ENCODE data around the gene PIGQ.
"Not testable (repeated sequence)": the region's sequence is repeated elsewhere in the genome, so short reads cannot be mapped to it uniquely, and the experiment has no call there.

Gene PIGQ

GRCh38 chr16:586047-586644, 16.4 kb downstream of the PIGQ start:
- DNase-seq (ENCODE audit: low read depth in 3 of 3) = no peak

- no peak for DNase-seq (ENCODE audit: low read depth in 3 of 3)
Observed at GRCh38 chr16:586645-587590, 17.1 kb downstream of the PIGQ start.

DNA sequence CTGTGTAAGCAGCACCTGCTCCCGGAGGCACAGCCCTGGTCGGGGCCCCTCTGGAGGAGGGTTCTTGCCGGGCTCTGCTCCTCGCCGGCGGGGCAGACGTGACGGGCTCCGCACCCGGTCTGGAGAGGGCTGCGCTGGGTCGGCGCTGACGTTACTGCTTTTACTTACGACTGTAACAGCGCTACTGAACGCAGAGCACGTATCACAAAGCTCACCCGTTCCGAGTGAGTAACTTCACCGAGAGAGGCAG, 18.8 kb downstream of the PIGQ start:
- DNase-seq (ENCODE audit: low read depth in 3 of 3) = peak in 1 of 3 experiments; percentile 64

DNA sequence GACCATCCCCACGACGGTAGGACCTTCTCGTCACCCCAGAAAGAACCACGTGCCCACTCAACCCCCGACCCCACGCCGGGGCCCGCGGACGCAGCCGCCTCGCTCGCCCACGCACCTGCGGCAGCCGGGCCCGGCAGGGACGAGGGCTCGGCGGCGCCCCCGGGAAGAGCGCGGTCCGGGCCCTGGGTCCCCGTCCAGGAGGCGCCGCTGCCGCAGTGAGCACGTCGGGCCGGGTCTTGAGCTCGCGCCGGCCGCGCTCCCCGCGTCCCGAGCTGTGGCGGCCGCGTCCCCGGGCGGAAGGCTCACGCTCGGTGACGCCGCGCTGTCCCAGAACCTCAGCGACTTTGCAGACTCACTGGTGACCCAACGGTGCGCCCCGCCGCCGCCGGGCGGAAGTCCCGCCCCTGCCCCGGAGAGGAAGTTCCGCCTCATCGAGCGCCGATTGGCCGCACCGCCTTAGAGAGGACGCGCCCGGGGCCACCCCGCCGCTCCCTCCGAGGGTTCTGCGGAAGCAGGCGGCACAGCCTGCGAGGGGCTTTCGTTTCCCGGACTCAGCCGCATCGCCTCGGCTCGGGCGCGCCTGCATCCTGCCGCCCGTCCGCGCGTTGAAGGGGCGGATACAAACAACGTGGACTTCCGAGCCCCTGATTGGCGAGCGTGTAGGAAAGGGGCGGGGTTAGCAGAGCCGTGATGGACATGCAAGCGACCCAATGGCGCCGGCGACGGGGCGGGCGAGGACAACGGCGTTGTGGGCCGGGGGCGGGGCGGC, 19.3 kb downstream of the PIGQ start:
- DNase-seq (ENCODE audit: low read depth in 3 of 3) = peak; percentile 94 to 97 (median 95)

GRCh38 chr16:589658-590187, 20.0 kb downstream of the PIGQ start, which contains the start of gene RAB40C:
Gene RAB40C, plus strand, starts transcription at chr16:590066. Its CDS starts 226 bp downstream, at chr16:590292.
- DNase-seq (ENCODE audit: low read depth in 3 of 3) = peak; percentile 97 to 99 (median 98)

DNA sequence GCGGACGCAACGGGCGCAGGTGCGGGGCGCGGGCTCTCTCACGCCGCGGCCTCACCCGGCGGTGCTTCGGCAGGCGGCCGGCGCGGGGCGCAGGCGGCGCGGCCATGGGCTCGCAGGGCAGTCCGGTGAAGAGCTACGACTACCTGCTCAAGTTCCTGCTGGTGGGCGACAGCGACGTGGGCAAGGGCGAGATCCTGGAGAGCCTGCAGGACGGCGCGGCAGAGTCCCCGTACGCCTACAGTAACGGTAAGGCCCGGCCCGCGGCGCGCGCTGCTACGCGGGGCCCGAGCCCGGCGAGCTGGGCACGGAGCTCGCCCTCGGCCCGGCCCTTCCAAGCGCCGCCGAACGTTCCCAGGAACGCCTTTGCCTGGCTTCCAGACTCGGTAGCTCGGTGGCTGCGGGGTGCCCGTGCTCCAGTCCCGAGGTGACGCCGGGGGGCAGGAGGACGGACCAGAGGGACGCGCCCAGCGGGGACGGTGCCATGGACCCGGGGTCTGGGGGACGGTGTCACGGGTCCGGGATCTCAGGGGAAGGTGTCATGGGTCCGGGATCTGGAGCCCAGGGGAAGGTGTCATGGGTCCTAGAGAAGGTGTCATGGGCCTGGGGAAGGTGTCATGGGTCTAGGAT, 20.5 kb downstream of the PIGQ start:
- DNase-seq (ENCODE audit: low read depth in 3 of 3) = no peak

DNA sequence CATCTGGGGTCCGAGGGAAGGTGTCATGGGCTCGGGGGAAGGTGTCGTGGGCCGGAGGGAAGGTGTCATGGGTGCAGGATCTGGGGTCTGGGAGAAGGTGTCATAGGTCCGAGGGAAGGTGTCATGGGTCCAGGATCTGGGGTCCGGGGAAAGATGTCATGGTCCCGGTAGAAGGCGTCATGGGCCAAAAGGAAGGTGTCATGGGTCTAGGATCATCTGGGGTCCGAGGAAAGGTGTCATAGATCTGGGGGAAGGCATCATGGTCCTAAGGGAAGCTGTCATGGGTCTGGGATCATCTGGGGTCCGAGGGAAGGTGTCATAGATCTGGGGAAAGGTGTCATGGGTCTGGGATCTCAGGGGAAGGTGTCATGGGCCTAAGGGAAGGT, 21.0 kb downstream of the PIGQ start:
- no peak for DNase-seq (ENCODE audit: low read depth in 3 of 3)

- DNase-seq (ENCODE audit: low read depth in 3 of 3) = no peak
Observed at GRCh38 chr16:591231-591630, 21.5 kb downstream of the PIGQ start.

GRCh38 chr16:591892-592517, 22.2 kb downstream of the PIGQ start:
- no peak for DNase-seq (ENCODE audit: low read depth in 3 of 3)

- DNase-seq (ENCODE audit: low read depth in 3 of 3) = no peak
Observed at GRCh38 chr16:592518-593306, 22.9 kb downstream of the PIGQ start.

DNA sequence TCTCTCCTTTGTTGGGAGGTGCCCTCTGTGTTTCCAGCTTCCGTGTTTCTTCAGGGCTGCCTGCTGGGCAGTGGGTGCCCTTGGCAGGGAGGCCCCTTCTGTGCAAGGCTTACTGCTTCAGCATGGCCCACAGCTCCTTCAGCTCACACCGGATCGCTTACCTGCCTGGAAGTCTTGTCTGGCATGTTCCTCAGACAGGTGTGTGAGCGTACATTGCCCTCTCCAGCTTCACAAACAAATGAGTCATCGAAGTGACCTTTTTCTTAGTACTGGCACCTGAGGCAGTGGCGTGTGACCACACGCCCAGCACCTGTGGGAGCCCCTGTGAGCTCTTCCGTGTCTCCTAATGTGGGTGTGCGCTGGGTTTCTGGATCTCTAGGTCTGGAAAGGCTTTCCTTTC, 23.6 kb downstream of the PIGQ start:
- DNase-seq (ENCODE audit: low read depth in 3 of 3) = no peak

GRCh38 chr16:593807-594206, 24.0 kb downstream of the PIGQ start:
- no peak for DNase-seq (ENCODE audit: low read depth in 3 of 3)

GRCh38 chr16:595094-595528, 25.3 kb downstream of the PIGQ start:
- DNase-seq (ENCODE audit: low read depth in 3 of 3) = no peak

- DNase-seq (ENCODE audit: low read depth in 3 of 3) = no peak
Observed at GRCh38 chr16:595942-596735, 26.4 kb downstream of the PIGQ start.

GRCh38 chr16:596736-597060, 26.9 kb downstream of the PIGQ start:
- DNase-seq (ENCODE audit: low read depth in 3 of 3) = no peak

DNA sequence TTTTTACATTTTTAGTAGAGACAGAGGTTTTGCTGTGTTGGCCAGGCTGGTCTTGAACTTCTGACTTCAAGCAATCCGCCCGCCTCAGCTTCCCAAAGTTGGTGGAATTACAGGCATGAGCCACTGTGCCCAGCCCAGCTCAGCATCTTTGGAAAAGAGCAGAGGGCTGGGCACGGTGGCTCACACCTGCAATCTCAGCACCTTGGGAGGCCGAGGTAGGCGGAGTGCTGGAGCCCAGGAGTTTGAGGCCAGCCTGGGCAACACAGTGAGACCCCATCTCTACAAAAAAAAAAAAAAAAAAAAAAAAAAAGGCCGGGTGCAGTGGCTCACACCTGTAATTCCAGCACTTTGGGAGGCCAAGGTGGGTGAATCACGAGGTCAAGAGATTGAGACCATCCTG, 27.9 kb downstream of the PIGQ start:
- not testable (repeated sequence) for DNase-seq (ENCODE audit: low read depth in 3 of 3)

DNA sequence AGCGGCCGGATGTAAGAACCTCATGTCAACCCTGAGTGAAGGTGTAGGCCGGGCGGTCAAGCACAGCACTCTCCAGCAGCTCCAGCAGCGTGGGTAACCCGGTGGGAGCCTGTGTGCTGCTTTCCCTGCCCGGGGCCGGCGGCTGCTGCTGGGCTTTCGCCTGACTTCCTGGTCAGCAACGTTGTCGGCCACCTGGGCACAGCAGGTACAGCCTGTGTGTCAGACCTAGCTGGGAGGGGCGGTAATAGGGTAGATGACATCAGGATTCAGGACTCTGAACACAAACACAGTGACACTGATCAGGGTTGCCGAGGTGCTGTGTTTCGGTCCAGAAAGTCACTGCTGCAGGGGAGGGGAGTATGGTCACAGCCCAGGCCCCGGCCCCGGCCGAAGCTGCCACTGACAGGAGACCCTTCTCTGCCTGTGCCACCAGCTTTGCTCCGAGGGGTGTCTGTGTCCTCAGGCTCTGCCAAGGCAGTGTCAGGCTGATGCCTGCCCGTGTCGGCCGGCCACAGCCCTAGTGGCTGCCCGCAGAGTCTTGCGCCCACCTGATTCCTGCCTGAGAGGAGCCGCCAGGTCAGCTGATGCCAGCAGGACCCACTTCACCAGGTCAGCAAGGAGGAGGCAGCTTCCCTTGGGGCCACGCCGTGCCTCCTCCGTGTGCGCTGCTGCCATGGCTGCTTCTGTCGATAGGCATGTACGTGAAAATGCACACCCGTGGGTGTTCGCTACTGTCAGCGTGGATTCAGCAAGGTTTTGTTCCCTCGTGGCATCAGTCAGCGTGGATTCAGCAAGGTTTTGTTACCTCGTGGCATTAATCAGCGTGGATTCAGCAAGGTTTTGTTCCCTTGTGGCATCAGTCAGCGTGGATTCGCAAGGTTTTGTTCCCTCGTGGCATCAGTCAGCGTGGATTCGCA, 29.3 kb downstream of the PIGQ start:
- DNase-seq (ENCODE audit: low read depth in 3 of 3) = no peak

- no peak for DNase-seq (ENCODE audit: low read depth in 3 of 3)
Observed at GRCh38 chr16:600781-601180, 31.0 kb downstream of the PIGQ start.

DNA sequence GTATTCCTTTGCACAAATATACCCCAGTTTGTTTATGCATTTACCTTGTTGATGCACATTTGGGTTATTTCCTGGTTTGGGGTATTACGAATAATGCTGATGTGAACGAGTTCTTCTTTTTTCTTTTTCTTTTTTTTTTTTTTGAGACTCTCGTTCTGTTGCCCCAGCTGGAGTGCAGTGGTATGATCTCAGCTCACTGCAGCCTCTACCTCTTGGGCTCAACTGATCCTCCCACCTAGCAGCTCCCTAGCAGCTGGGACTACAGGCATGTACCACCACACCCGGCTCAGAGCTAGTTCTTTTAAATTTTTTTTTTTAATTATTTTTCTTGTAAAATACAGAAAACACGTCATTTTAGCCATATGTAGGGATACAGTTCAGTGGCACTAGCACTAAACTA, 34.2 kb downstream of the PIGQ start:
- no peak for DNase-seq (ENCODE audit: low read depth in 3 of 3)
